ENCODE results near the gene SETD3.

Gene SETD3

GRCh38 chr14:99412117-99413061 lies 68.3 kb downstream of the SETD3 start:
- TF ChIP-seq REST (IDR thresholded peaks at IDR 0.05; ENCODE audit: insufficient read depth in 1 of 2, low read depth in 2 of 2, low read length in 2 of 2) (no peak), POLR2AphosphoS5 (IDR thresholded peaks at IDR 0.05; ENCODE audit: low read depth, low read length) (no peak), SIN3A (IDR thresholded peaks at IDR 0.05; ENCODE audit: borderline replicate concordance, insufficient read depth, low read length) (no peak), TAF1 (IDR thresholded peaks at IDR 0.05; ENCODE audit: borderline replicate concordance, insufficient read depth, low read length) (no peak), FOXP2 (optimal IDR thresholded peaks at IDR 0.05; ENCODE audit: borderline replicate concordance, extremely low read depth, extremely low read length, insufficient read depth) (no peak)

- no peak for TF ChIP-seq TAF1 (IDR thresholded peaks at IDR 0.05; ENCODE audit: borderline replicate concordance, insufficient read depth, low read length)
Observed at GRCh38 chr14:99410019-99410418, 70.6 kb downstream of the SETD3 start.

GRCh38 chr14:99408971-99409289 lies 71.7 kb downstream of the SETD3 start:
- TF ChIP-seq TAF1 (IDR thresholded peaks at IDR 0.05; ENCODE audit: borderline replicate concordance, insufficient read depth, low read length) (no peak), REST (IDR thresholded peaks at IDR 0.05; ENCODE audit: insufficient read depth in 1 of 2, low read depth in 2 of 2, low read length in 2 of 2) (no peak), FOXP2 (optimal IDR thresholded peaks at IDR 0.05; ENCODE audit: borderline replicate concordance, extremely low read depth, extremely low read length, insufficient read depth) (no peak), SIN3A (IDR thresholded peaks at IDR 0.05; ENCODE audit: borderline replicate concordance, insufficient read depth, low read length) (no peak), POLR2AphosphoS5 (IDR thresholded peaks at IDR 0.05; ENCODE audit: low read depth, low read length) (no peak)

DNA sequence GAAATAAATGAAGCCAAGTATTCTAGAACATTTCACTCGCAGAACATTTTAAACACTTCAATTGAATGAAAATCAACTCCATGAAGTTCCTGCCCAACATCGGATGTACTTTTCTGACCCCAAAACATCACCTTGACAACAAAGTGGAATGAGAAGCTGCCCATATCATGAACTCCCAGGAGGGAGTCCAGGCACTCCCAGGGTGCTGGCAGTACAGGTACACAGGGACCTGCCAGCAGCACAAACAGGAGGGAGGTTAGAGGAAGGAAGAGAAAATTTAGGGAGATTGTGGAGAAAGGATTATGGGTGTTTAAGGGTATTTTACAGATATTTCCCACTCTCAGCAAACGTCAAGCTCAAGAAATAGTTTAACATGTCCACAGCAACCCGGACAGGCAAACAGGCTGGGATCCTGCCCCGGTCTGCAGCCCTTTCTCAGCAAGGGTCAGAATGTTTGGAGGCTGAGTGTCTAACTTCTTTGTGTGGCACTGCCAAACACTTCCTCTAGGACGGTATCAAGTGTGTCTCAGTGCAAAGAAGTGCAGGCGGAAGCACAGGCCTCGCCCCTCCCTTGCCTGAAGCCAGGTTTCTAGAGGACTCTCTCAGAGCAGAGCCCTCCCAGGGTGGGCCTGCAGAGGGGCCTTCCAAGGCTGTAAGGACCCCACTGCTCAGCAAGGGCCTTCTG lies 72.2 kb downstream of the SETD3 start:
- TF ChIP-seq POLR2AphosphoS5 (IDR thresholded peaks at IDR 0.05; ENCODE audit: low read depth, low read length) (no peak), SIN3A (IDR thresholded peaks at IDR 0.05; ENCODE audit: borderline replicate concordance, insufficient read depth, low read length) (no peak), FOXP2 (optimal IDR thresholded peaks at IDR 0.05; ENCODE audit: borderline replicate concordance, extremely low read depth, extremely low read length, insufficient read depth) (no peak), TAF1 (IDR thresholded peaks at IDR 0.05; ENCODE audit: borderline replicate concordance, insufficient read depth, low read length) (no peak), REST (IDR thresholded peaks at IDR 0.05; ENCODE audit: insufficient read depth in 1 of 2, low read depth in 2 of 2, low read length in 2 of 2) (no peak)

GRCh38 chr14:99407416-99407815 lies 73.2 kb downstream of the SETD3 start:
- no peak for TF ChIP-seq FOXP2 (optimal IDR thresholded peaks at IDR 0.05; ENCODE audit: borderline replicate concordance, extremely low read depth, extremely low read length, insufficient read depth)
- no peak for TF ChIP-seq REST (IDR thresholded peaks at IDR 0.05; ENCODE audit: insufficient read depth in 1 of 2, low read depth in 2 of 2, low read length in 2 of 2)
- no peak for TF ChIP-seq POLR2AphosphoS5 (IDR thresholded peaks at IDR 0.05; ENCODE audit: low read depth, low read length)
- no peak for TF ChIP-seq SIN3A (IDR thresholded peaks at IDR 0.05; ENCODE audit: borderline replicate concordance, insufficient read depth, low read length)
- TF ChIP-seq TAF1 (IDR thresholded peaks at IDR 0.05; ENCODE audit: borderline replicate concordance, insufficient read depth, low read length) = no peak

Data from PFSK-1 (cell line).